Breast epithelium (tissue), 3 donors: ENCODE data around the gene SIRPA.

Experiments
- CTCF ChIP-seq, 3 donors: fragments of 450-650 bp; IDR thresholded peaks; one replicate each; pipeline ENCODE4 v1.5.1; 2016 to 2017; ENCODE audit warnings: antibody characterized with exemption in 3 of 3, mild to moderate bottlenecking in 3 of 3, moderate library complexity in 3 of 3
- POLR2A ChIP-seq: fragments of 450-650 bp; IDR thresholded peaks from one replicate; pipeline ENCODE4 v1.6.1; 2016; ENCODE audit warnings: antibody characterized with exemption, mild to moderate bottlenecking, moderate library complexity
- POLR2AphosphoS5 ChIP-seq, 3 donors: sonication (generic); formaldehyde crosslinking; IDR thresholded peaks; one replicate each; pipeline ENCODE4 v1.6.1; 2017; ENCODE audit warnings: antibody characterized with exemption in 3 of 3

DNA sequence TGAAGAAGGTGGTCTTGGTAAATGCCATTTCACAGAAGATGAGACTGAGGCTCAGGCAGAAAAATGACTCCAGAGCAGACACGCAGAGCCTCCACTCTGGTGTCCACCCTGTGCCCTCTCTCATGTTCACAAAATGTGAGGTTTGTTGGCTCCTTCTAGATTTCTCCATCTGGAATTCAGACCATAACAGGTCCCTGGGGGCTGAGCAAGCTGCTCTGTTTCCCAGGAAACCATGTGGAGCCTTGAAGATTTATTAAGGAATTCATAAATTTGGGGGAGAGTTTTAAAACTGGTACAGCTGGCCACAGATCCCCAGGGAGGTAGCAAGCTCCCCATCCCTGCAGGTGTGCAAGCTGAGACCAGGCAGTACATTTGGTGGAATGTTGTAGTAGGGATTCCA, 38.8 kb upstream of the SIRPA start:
- no peak for TF ChIP-seq POLR2AphosphoS5 (IDR thresholded peaks at IDR 0.05)
- no peak for TF ChIP-seq CTCF (IDR thresholded peaks at IDR 0.05)
- TF ChIP-seq POLR2A: no peak
